HG03064 (cell line): ENCODE data around the gene FBN1.

ENCODE experiments used
- ATAC-seq: cut with Tn5 transposase; IDR thresholded peaks from one replicate; pipeline ENCODE4 v1.9.1; 2021; ENCODE audit warnings: low read depth; ENCODE audit not compliant: unreplicated experiment

Gene FBN1

GRCh38 chr15:48584090-48584811, 61.3 kb downstream of the FBN1 start:
- ATAC-seq = no peak

GRCh38 chr15:48582452-48583247, 62.9 kb downstream of the FBN1 start:
- ATAC-seq = no peak

GRCh38 chr15:48581219-48581618, 64.3 kb downstream of the FBN1 start:
- no peak for ATAC-seq

- no peak for ATAC-seq
Observed at GRCh38 chr15:48580736-48581135, 64.8 kb downstream of the FBN1 start.

- ATAC-seq = no peak
Observed at GRCh38 chr15:48579945-48580671, 65.4 kb downstream of the FBN1 start.

- ATAC-seq = no peak
Observed at GRCh38 chr15:48578965-48579364, 66.5 kb downstream of the FBN1 start.

GRCh38 chr15:48577469-48577868, 68.0 kb downstream of the FBN1 start:
- no peak for ATAC-seq

- no peak for ATAC-seq
Observed at GRCh38 chr15:48574187-48574586, 71.3 kb downstream of the FBN1 start.

- ATAC-seq = no peak
Observed at GRCh38 chr15:48573780-48574179, 71.7 kb downstream of the FBN1 start.

- no peak for ATAC-seq
Observed at GRCh38 chr15:48572823-48573222, 72.7 kb downstream of the FBN1 start.

GRCh38 chr15:48571510-48571909, 74.0 kb downstream of the FBN1 start:
- ATAC-seq = no peak

- ATAC-seq = no peak
Observed at GRCh38 chr15:48570822-48571221, 74.7 kb downstream of the FBN1 start.

GRCh38 chr15:48569591-48570302, 75.8 kb downstream of the FBN1 start:
- no peak for ATAC-seq

GRCh38 chr15:48566668-48567067, 78.8 kb downstream of the FBN1 start:
- ATAC-seq = no peak

- ATAC-seq = no peak
Observed at GRCh38 chr15:48565560-48566482, 79.7 kb downstream of the FBN1 start.

- no peak for ATAC-seq
Observed at GRCh38 chr15:48564690-48565089, 80.8 kb downstream of the FBN1 start.

GRCh38 chr15:48563934-48564333, 81.6 kb downstream of the FBN1 start:
- no peak for ATAC-seq

- no peak for ATAC-seq
Observed at GRCh38 chr15:48560321-48561051, 85.0 kb downstream of the FBN1 start.

GRCh38 chr15:48559285-48559684, 86.2 kb downstream of the FBN1 start:
- no peak for ATAC-seq
